Thymus (tissue), 11 donors: ENCODE results near the gene CYP3A4. TPM values are rescaled to one million over a fixed set of nuclear protein-coding genes. Genes with fewer than 3 reads are reported as not detected.
A peak's percentile ranks its signal among the peaks of the same experiment; 100 is the strongest.
"Not testable (repeated sequence)": the region's sequence is repeated elsewhere in the genome, so short reads cannot be mapped to it uniquely, and the experiment has no call there.

Experiments used
- DNase-seq, 9 donors: peaks; one replicate each; pipeline ENCODE4 v3.0.0-alpha.2; 2013; ENCODE audit warnings: low spot score in 9 of 9, low read depth in 6 of 9, missing footprints in 1 of 9
- H3K27ac ChIP-seq, 2 donors: one replicate each; pipeline ENCODE4 v1.5.1; 2013; ENCODE audit warnings: control low read depth in 1 of 2, low read depth in 1 of 2, low read length in 1 of 2, mild to moderate bottlenecking in 1 of 2, moderate library complexity in 1 of 2
- H3K27me3 ChIP-seq, 2 donors: one replicate each; pipeline ENCODE4 v1.5.1; 2013; ENCODE audit warnings: low read length in 1 of 2; ENCODE audit not compliant: control insufficient read depth in 2 of 2, insufficient read depth in 1 of 2
- H3K36me3 ChIP-seq, 2 donors: one replicate each; pipeline ENCODE4 v1.5.1; 2013; ENCODE audit warnings: low read length in 1 of 2, mild to moderate bottlenecking in 1 of 2, moderate library complexity in 1 of 2; ENCODE audit not compliant: control insufficient read depth in 2 of 2, insufficient read depth in 2 of 2
- H3K4me1 ChIP-seq, 2 donors: one replicate each; pipeline ENCODE4 v1.5.1; 2013; ENCODE audit warnings: low read length in 2 of 2; ENCODE audit not compliant: control insufficient read depth in 2 of 2, insufficient read depth in 2 of 2
- H3K4me3 ChIP-seq, 2 donors: one replicate each; pipeline ENCODE4 v1.5.1; 2013; ENCODE audit warnings: low read length in 2 of 2, control low read depth in 1 of 2, mild to moderate bottlenecking in 1 of 2
- H3K9me3 ChIP-seq, 2 donors: one replicate each; pipeline ENCODE4 v1.5.1; 2013; ENCODE audit warnings: low read length in 1 of 2, mild to moderate bottlenecking in 1 of 2; ENCODE audit not compliant: control insufficient read depth in 2 of 2, insufficient read depth in 1 of 2
- WGBS: extraction: QIAGEN DNeasy Blood & Tissue Kit; methylation state at CpG from one replicate; pipeline ENCODE4 v1.1.7; 2013; 5-methylcytosine and 5-hydroxymethylcytosine counted together
- polyA plus RNA-seq: library from polyadenylated mRNA; stranded (reverse); fragments of 200-250 nt; gene quantifications from one replicate; pipeline ENCODE4 v1.2.3, GENCODE V29; 2013
- total RNA-seq: library from RNA; stranded (reverse); fragments of 120-200 nt; gene quantifications from one replicate; pipeline ENCODE4 v1.2.4, GENCODE V29; 2013
- donor health status: healthy.

Gene CYP3A4
- total and polyA plus RNA-seq, 2 donors, result 11.0 to 11.1 TPM

- no peaks in the 10 kb centered on the region for H3K9me3 ChIP-seq
- WGBS, result 95% methylated on average over 6 of the region's 6 CpGs
These were observed 35.0 kb downstream of the CYP3A4 start for GRCh38 chr7:99748846-99749579.

DNA sequence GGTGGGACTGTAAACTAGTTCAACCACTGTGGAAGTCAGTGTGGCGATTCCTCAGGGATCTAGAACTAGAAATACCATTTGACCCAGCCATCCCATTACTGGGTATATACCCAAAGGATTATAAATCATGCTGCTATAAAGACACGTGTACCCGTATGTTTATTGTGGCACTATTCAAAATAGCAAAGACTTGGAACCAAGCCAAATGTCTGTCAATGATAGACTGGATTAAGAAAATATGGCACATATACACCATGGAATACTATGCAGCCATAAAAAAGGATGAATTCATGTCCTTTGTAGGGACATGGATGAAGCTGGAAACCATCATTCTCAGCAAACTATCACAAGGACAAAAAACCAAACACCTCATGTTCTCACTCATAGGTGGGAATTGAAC, 37.1 kb downstream of the CYP3A4 start:
- H3K27ac ChIP-seq, H3K9me3 ChIP-seq, H3K27me3 ChIP-seq, H3K4me3 ChIP-seq, H3K4me1 ChIP-seq, H3K36me3 ChIP-seq, DNase-seq: not testable (repeated sequence)
- WGBS, result 88% methylated on average over 2 of the region's 3 CpGs

More at GRCh38 chr7:99748846-99749579, 35.0 kb downstream of the CYP3A4 start:
- Histone ChIP-seq H3K4me3 (no peak overlapping the region), H3K27me3 (peaks cover 3 to 14% of the 10 kb centered on the region in 2 donors), H3K36me3 (no peaks in the 10 kb centered on the region), H3K27ac (no peak overlapping the region), H3K4me1 (no peaks in the 10 kb centered on the region)
- DNase-seq, result no peak

GRCh38 chr7:99745395-99745794, 38.6 kb downstream of the CYP3A4 start:
- H3K4me1 ChIP-seq, H3K4me3 ChIP-seq, H3K27ac ChIP-seq, H3K27me3 ChIP-seq, H3K9me3 ChIP-seq, H3K36me3 ChIP-seq, DNase-seq: not testable (repeated sequence)
- WGBS, result 60% methylated on average over 3 of the region's 3 CpGs

DNA sequence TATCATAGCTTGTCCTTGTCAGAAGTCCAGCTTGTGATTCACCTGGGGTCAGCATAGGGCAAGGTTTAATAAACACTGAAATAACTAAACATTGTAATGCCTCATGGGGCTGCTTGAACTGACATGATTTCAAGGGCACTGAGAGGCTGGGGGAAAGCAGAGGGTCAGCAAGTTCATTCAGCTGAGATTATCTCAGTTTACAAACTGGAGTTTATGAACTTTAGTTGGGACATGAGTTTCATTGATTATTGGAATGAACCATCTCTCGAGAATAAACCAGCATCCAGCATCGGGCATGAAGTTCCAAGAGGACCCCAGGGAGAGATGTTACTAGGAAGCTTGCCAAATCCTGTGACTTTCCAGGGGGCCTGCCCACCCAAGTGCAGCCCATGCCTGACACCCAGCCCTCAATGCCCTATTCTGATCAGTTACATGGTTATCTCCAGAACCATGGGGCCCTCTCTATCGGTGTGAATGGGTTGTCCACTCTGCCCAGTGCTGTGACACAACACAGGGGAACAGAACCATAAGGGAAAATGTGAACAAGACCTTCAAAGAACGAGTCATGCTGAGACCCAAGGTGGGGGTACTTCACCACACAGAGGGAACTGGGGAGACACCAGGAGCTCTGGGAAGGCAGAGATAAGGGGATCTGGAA, 41.1 kb downstream of the CYP3A4 start:
- Histone ChIP-seq H3K9me3 (no peaks in the 10 kb centered on the region), H3K27me3 (no peaks in the 10 kb centered on the region), H3K4me1 (peaks cover 0 to 3% of the 10 kb centered on the region in 2 donors), H3K4me3 (no peak overlapping the region), H3K36me3 (no peaks in the 10 kb centered on the region), H3K27ac (no peak overlapping the region)
- no peak for DNase-seq
- 94% methylated on average over 4 of the region's 4 CpGs for WGBS

- peaks cover 0 to 3% of the 10 kb centered on the region in 2 donors for H3K4me1 ChIP-seq
- no peak for DNase-seq
- no peaks in the 10 kb centered on the region for H3K9me3 ChIP-seq
- no peaks in the 10 kb centered on the region for H3K36me3 ChIP-seq
- H3K27me3 ChIP-seq, result no peaks in the 10 kb centered on the region
- no peak overlapping the region for H3K4me3 ChIP-seq
- WGBS, result over 99% methylated on average over 2 of the region's 2 CpGs
- no peak overlapping the region for H3K27ac ChIP-seq
These were observed 42.6 kb downstream of the CYP3A4 start for GRCh38 chr7:99741441-99741795.

DNA sequence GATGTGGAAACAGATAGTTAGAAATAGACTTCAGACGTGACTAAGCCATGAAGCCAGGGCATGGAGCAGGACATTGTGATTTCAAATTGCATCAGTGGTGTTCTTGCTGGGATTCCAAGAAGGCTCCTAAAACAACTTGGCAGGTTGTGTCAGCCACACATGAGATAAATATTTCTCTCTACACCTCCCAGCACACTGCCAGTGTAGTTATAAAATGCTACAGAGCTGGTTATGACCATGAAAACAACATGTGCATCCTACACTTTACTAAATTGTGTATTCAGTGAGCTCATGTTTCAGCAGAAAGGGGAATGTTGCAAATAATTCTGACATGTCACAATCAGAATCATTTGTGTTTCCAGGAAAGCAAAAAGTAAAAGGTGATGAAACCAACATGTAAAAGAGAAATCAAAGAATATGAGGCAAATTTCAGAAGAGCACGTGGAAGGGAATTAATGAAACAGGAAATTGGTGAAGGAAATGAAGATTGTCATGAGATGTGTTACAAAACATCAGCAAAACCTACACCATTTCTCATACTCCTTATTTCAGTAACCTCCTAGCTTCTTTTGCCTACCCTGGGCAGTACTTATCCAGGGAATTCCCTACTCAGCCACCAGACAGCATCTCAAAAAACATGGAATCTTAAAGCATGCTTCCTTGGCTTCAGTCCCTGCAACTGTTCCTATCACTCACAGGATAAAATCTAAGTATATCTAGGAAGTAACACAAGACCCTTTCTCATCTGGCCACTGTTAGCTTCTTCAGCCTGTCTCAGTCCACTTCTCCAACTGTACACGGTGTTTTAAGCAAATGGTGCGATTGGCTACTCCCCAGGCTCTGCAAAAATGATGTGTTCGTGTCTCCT, 43.2 kb downstream of the CYP3A4 start:
- no peaks in the 10 kb centered on the region for H3K36me3 ChIP-seq
- DNase-seq, result no peak
- peaks cover 0 to 3% of the 10 kb centered on the region in 2 donors for H3K4me1 ChIP-seq
- H3K4me3 ChIP-seq, result no peak overlapping the region
- no peaks in the 10 kb centered on the region for H3K27me3 ChIP-seq
- 89% methylated on average over 5 of the region's 5 CpGs for WGBS
- no peaks in the 10 kb centered on the region for H3K9me3 ChIP-seq
- H3K27ac ChIP-seq, result no peak overlapping the region

DNA sequence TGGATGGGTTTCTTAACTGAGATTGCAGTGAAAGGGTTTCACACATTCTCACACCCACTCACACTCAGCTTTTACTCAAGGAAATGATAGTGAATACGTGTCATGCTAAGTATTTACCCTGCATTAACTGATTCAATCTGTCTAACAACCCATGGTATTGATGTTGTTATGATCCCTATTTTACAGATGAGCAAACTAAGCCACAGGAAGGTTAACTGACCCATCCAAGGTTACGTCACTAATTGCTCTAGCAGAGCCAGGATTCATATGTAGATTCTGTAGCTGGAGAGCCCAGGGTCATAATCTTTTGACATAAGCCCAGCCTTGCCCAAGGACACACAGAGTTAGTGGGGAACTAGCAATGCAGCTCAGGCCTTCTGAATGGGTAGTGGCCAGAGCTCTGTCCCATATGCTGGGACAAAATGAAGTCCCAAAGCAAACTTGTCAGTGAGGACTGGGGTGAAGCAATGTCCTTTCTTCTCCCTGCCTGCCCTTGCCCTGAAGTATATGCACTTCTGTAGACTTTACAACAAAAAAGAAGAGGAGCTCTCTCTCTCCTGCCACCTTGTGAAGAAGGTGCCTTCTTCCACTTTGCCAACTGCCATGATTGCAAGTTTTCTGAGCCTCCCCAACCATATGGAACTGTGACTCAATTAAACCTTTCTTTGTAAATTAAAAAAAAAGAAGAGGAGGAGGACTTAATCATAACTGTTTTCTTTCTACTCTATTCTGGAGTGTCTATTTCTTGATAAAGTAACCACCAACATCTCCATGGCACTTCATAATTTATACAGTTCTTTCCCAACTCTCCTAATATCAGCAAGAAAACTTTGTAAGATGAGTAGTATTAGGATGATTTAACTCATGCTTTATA, 44.0 kb downstream of the CYP3A4 start:
- 93% methylated on average over 2 of the region's 2 CpGs for WGBS
- Histone ChIP-seq H3K4me3 (no peak overlapping the region), H3K9me3 (no peaks in the 10 kb centered on the region), H3K27ac (peak overlapping the region in 1 of 2 donors; percentile 33), H3K4me1 (peaks cover 0 to 3% of the 10 kb centered on the region in 2 donors), H3K27me3 (no peaks in the 10 kb centered on the region), H3K36me3 (no peaks in the 10 kb centered on the region)
- DNase-seq, result no peak

- Histone ChIP-seq H3K4me1 (peaks cover 0 to 3% of the 10 kb centered on the region in 2 donors), H3K27me3 (no peaks in the 10 kb centered on the region), H3K9me3 (no peaks in the 10 kb centered on the region), H3K4me3 (no peak overlapping the region), H3K36me3 (no peaks in the 10 kb centered on the region), H3K27ac (no peak overlapping the region)
- 91% methylated on average over 1 of the region's 1 CpG for WGBS
- no peak for DNase-seq
These were observed 46.3 kb downstream of the CYP3A4 start for GRCh38 chr7:99737726-99738125.
